ENCODE results near the gene CDH23.
"Not testable (repeated sequence)": the region's sequence is repeated elsewhere in the genome, so short reads cannot be mapped to it uniquely, and the experiment has no call there.

CDH23 gene

DNA sequence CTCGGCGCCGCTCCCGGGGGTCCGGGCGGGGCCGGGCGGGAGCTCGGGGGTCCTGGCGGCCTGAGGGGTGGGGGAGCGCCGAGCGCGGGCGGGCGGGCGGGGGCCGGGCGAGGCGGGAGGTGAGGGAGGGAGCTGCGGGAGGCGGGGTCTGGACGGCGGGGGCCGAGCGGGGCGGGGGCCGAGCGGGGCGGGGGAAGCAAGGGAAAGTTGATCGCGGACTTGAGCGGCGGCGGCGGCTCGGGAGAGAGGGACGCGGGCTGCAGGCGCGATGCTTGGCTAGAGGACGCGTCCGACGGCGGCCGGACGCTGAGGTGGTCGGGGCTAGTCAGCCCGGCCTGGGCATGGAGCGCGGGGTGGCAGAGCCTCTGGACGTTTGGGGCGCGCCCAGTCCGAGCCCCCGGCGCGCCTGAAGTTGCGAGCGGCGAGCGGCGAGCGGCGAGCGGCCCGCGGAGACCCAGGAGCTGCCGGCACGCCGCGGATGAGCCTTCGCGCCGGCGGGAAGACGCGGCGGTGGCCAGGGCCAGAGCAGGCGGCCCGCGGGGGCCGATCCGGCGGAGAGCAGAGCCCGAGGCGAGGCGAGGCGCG is at the start of gene CDH23:
Gene CDH23, plus strand, starts transcription at position 210 of the 585 bp plus-strand sequence. CDS start 42,912 bp downstream, outside the sequence.
- DNase-seq = no peak

- DNase-seq = no peak
Measured at GRCh38 chr10:71347587-71348395, 48.9 kb upstream of the CDH23 start.

- no peak for DNase-seq
Measured at GRCh38 chr10:71348850-71349249, 47.9 kb upstream of the CDH23 start.

DNA sequence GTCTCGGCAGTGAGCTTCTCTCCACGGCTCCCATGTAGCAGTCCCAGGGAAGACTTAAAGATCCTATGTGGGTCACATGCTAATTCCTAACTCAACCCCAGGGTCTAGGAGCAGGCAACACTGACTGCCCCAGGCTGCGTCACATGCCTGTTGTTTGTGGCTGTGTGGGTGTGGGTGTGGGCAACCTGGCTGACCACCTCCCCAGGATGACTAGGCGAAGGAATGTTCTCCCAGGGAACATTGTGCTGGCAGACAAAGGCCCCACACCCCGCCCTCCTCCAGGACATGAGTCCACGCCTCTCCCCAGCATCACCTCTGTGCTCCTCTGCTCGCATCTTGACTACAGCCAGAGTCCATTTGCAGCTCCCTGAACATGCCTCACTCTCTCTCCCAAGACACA is 47.3 kb upstream of the CDH23 start:
- no peak for DNase-seq

- no peak for DNase-seq
Measured at GRCh38 chr10:71351087-71351486, 45.6 kb upstream of the CDH23 start.

- no peak for DNase-seq
Measured at GRCh38 chr10:71351628-71352319, 44.9 kb upstream of the CDH23 start.

- no peak for DNase-seq
Measured at GRCh38 chr10:71353639-71354038, 43.1 kb upstream of the CDH23 start.

GRCh38 chr10:71354776-71355175 is 41.9 kb upstream of the CDH23 start:
- DNase-seq = no peak

DNA sequence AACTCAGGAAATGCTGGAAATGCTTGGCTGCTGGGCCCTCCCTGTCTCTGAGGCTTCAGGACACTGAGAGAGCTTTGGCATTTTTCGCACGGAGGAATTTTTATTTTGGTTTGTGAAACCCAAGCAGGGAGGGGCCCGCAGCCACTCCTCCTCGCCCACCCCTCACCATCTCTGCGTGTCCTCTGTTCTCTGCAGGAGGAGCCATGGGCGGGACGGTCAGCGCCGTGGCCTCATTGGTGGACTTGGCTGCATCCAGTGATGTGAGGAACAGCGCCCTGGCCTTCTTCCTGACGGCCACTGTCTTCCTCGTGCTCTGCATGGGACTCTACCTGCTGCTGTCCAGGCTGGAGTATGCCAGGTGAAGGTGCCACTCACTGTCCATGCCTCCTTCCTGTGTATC is 40.8 kb upstream of the CDH23 start:
- DNase-seq = no peak

DNA sequence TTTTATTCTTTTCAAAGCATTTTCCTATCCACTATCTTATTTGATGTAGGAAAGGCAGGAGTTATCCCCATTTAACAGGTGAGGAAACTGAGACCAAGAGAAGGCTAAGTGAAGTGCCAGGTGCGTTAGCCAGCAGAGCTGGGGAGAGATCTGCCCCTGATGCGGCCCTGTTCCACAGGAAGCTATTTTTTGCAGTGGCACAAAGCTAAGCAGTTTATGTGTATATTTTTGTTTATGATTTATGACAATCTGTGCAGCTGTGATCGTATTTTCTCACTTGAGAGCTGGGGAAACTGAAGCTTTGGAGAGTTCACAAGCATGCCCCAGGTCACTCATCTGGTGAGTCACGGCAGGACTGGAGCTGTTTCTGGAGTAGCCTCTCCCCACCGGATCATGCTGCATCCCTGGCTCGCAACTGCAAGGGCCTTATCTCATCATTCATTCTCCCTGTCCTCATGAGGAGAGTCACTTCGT is 38.9 kb upstream of the CDH23 start:
- DNase-seq = no peak

DNA sequence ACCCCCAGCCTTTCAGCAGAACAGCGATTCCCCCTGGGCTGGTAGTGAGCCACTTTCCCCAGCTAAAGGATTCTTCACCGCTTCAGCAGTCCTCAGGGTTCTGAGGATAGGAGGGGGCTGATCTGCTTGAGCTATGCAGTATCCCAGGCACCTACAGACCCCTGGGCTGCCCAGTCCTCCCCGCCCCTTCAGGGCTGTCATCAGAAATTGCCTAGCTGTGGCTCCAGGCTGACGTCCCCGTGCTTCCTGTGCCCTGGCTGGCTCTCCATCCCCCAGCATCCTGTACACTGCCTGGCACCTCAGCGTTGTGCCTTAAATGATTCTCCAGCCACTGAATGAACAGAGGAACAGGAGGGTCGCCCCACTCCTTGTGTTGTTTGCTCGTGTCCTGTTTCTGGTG is 38.4 kb upstream of the CDH23 start:
- no peak for DNase-seq

DNA sequence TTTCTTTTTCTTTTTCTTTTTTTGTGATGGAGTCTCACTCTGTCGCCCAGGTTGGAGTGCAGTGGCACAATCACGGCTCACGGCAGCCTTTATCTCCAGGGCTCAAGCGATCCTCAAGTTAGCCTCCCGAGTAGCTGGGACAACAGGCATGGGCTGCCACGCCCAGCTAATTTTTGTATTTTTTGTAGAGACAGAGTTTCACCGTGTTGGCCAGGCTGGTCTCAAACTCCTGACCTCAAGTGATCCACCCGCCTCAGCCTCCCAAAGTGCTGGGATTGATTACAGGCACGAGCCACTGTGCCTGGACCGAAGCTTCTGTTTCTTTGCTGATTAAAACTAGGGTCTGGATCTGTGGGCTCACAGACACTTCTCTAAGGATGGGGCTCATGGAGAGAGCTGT is 37.8 kb upstream of the CDH23 start:
- DNase-seq = not testable (repeated sequence)

GRCh38 chr10:71359364-71360046 is 37.2 kb upstream of the CDH23 start:
- no peak for DNase-seq

DNA sequence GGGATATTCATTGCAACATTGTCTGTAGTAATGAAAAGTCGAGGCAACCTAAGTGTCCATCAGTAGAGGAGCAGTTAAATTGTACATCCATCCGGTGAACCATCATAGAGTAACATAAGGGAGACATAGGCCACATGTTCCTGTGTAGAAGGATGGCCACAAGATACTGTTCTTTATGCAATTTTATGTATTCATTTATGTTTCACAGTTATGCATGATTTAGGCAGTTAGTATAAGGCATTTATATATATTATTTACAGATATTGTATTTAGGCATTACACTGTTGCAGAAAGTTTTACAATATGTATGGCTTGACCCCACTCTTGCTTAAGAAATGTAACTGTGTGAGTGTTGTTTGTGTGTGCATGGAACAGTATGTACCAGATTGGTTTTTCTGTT is 36.0 kb upstream of the CDH23 start:
- DNase-seq = no peak

GRCh38 chr10:71361581-71361980 is 35.1 kb upstream of the CDH23 start:
- no peak for DNase-seq

DNA sequence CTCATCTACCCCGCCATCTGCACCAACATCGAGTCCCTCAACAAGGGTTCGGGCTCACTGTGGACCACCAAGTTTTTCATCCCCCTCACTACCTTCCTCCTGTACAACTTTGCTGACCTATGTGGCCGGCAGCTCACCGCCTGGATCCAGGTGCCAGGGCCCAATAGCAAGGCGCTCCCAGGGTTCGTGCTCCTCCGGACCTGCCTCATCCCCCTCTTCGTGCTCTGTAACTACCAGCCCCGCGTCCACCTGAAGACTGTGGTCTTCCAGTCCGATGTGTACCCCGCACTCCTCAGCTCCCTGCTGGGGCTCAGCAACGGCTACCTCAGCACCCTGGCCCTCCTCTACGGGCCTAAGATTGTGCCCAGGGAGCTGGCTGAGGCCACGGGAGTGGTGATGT is 34.6 kb upstream of the CDH23 start:
- no peak for DNase-seq

DNA sequence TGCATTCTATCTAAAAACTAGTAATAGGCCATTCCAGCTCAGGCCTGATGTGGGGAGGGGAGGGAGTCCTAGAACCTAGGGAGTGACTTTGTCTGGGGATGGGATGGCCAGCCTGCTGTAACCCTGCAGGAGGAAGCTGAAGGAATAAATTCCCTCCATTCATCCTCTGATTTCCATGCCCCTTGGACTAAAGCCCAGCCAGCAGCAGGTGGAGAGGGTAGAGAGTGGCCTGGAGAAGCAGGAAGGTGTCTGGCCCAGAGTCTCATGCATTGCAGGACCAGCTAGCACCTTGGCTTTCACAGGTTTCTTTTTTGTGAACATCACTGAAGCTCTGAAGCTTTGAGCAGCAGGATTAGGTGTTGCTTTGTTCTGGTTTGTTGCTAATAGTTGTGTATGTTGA is 32.8 kb upstream of the CDH23 start:
- no peak for DNase-seq

- no peak for DNase-seq
Measured at GRCh38 chr10:71365366-71365765, 31.4 kb upstream of the CDH23 start.

DNA sequence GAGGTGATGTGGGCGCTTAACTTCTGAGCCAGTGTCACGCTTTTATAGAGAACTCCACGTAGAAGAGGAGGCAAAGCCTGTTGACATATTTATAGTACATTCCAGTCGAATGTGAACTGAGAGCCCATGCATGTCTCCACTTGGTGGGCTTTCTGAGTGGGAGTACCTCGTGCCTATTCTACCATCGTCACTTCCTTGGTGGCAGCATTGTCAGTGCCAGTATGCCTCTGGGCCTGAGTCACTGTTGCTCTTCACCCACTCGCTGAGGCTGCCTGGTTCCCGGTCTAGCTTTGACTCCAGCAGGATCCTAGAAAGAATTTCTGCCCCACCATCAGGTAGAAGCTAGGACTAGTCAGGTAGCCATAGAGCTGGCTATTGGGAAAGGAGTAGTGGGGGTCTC is 30.0 kb upstream of the CDH23 start:
- DNase-seq = no peak

GRCh38 chr10:71367271-71367670 is 29.4 kb upstream of the CDH23 start:
- no peak for DNase-seq

GRCh38 chr10:71368176-71368575 is 28.5 kb upstream of the CDH23 start:
- no peak for DNase-seq

- no peak for DNase-seq
Measured at GRCh38 chr10:71368643-71369042, 28.1 kb upstream of the CDH23 start.

DNA sequence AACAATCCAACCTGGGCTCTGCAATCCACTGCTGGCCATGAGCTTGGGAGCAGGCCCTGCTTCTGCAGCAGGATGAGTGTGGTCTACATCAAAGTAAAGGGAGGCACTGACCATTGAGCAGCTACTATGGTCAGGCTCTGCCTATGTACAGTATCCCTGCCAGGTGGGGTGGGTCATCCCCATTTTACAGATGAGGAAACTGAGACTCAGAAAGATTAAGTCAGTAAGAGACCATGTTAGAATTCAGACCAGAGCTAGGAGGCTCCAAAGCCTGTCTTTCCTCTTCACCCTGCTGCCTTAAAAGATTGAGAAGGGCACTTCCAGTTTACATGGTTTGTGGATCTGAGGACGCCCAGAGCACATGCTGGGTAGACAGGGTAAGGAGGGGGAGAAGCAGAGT is 27.1 kb upstream of the CDH23 start:
- no peak for DNase-seq
